Skin of body (tissue), 2 donors: ENCODE data around the gene PIK3AP1. TPM values are rescaled to one million over a fixed set of nuclear protein-coding genes. Genes with fewer than 3 reads are reported as not detected.
"Not testable (repeated sequence)": the region's sequence is repeated elsewhere in the genome, so short reads cannot be mapped to it uniquely, and the experiment has no call there.

Experiments
- DNase-seq: peaks from one replicate; lab custom pipeline; 2025; lab: John Stamatoyannopoulos, UW
- total RNA-seq: library from RNA; depleted of rRNA; stranded (reverse); fragments of >200 nt; gene quantifications from one replicate; pipeline ENCODE4 v1.2.3, GENCODE V29; 2014

Gene PIK3AP1
- total RNA-seq, 1 donor from 2014 or later, result 6.2 TPM

GRCh38 chr10:96584035-96584434 is 136.3 kb downstream of the PIK3AP1 start:
- DNase-seq, result no peak

GRCh38 chr10:96579133-96579532 is 141.2 kb downstream of the PIK3AP1 start:
- no peak for DNase-seq

GRCh38 chr10:96578633-96579032 is 141.7 kb downstream of the PIK3AP1 start:
- DNase-seq, result no peak

- no peak for DNase-seq
Measured at GRCh38 chr10:96578022-96578421, 142.3 kb downstream of the PIK3AP1 start.

- DNase-seq, result no peak
Measured at GRCh38 chr10:96577069-96577468, 143.2 kb downstream of the PIK3AP1 start.

GRCh38 chr10:96576277-96576980 is 143.9 kb downstream of the PIK3AP1 start:
- no peak for DNase-seq

- not testable (repeated sequence) for DNase-seq
Measured at GRCh38 chr10:96574564-96574963, 145.8 kb downstream of the PIK3AP1 start.

GRCh38 chr10:96573036-96573435 is 147.3 kb downstream of the PIK3AP1 start:
- no peak for DNase-seq

- no peak for DNase-seq
Measured at GRCh38 chr10:96570983-96571964, 149.0 kb downstream of the PIK3AP1 start.

- no peak for DNase-seq
Measured at GRCh38 chr10:96570511-96570910, 149.8 kb downstream of the PIK3AP1 start.

- no peak for DNase-seq
Measured at GRCh38 chr10:96568402-96568801, 151.9 kb downstream of the PIK3AP1 start.

- no peak for DNase-seq
Measured at GRCh38 chr10:96565774-96566173, 154.5 kb downstream of the PIK3AP1 start.

- DNase-seq, result no peak
Measured at GRCh38 chr10:96560966-96561887, 159.1 kb downstream of the PIK3AP1 start.

GRCh38 chr10:96560489-96560888 is 159.8 kb downstream of the PIK3AP1 start:
- no peak for DNase-seq

- DNase-seq, result no peak
Measured at GRCh38 chr10:96556003-96556402, 164.3 kb downstream of the PIK3AP1 start.

GRCh38 chr10:96555330-96555729 is 165.0 kb downstream of the PIK3AP1 start:
- DNase-seq, result no peak

- no peak for DNase-seq
Measured at GRCh38 chr10:96548589-96548988, 171.7 kb downstream of the PIK3AP1 start.

GRCh38 chr10:96545558-96545957 is 174.8 kb downstream of the PIK3AP1 start:
- DNase-seq, result not testable (repeated sequence)
